ENCODE data around the gene C5orf22.
"Not testable (repeated sequence)": the region's sequence is repeated elsewhere in the genome, so short reads cannot be mapped to it uniquely, and the experiment has no call there.

Gene C5orf22

GRCh38 chr5:31531888-31532547 lies at the start of gene C5orf22, which contains the start of gene DROSHA:
C5orf22 (plus strand) TSS chr5:31532301; CDS start chr5:31532393, 92 bp downstream.
DROSHA (minus strand) TSS chr5:31532093; CDS start chr5:31529059, 3,034 bp downstream.
- DNase-seq (ENCODE audit: low spot score): peak; percentile 65

GRCh38 chr5:31485376-31486207 lies 46.5 kb upstream of the C5orf22 start:
- no peak for DNase-seq (ENCODE audit: low spot score)

- DNase-seq (ENCODE audit: low spot score): no peak
Measured at GRCh38 chr5:31486441-31486840, 45.7 kb upstream of the C5orf22 start.

- DNase-seq (ENCODE audit: low spot score): no peak
Measured at GRCh38 chr5:31487506-31487905, 44.6 kb upstream of the C5orf22 start.

GRCh38 chr5:31492869-31493268 lies 39.2 kb upstream of the C5orf22 start:
- DNase-seq (ENCODE audit: low spot score): no peak

- no peak for DNase-seq (ENCODE audit: low spot score)
Measured at GRCh38 chr5:31495336-31495735, 36.8 kb upstream of the C5orf22 start.

GRCh38 chr5:31496301-31496700 lies 35.8 kb upstream of the C5orf22 start:
- no peak for DNase-seq (ENCODE audit: low spot score)

GRCh38 chr5:31496891-31497290 lies 35.2 kb upstream of the C5orf22 start:
- DNase-seq (ENCODE audit: low spot score): no peak

- DNase-seq (ENCODE audit: low spot score): no peak
Measured at GRCh38 chr5:31500256-31500655, 31.8 kb upstream of the C5orf22 start.

- DNase-seq (ENCODE audit: low spot score): no peak
Measured at GRCh38 chr5:31502506-31502905, 29.6 kb upstream of the C5orf22 start.

- DNase-seq (ENCODE audit: low spot score): no peak
Measured at GRCh38 chr5:31504529-31504928, 27.6 kb upstream of the C5orf22 start.

- DNase-seq (ENCODE audit: low spot score): no peak
Measured at GRCh38 chr5:31511305-31511704, 20.8 kb upstream of the C5orf22 start.

GRCh38 chr5:31516802-31517201 lies 15.3 kb upstream of the C5orf22 start:
- DNase-seq (ENCODE audit: low spot score): no peak

- no peak for DNase-seq (ENCODE audit: low spot score)
Measured at GRCh38 chr5:31523041-31523440, 9.1 kb upstream of the C5orf22 start.

- no peak for DNase-seq (ENCODE audit: low spot score)
Measured at GRCh38 chr5:31530541-31531265, 1.4 kb upstream of the C5orf22 start.

GRCh38 chr5:31531543-31531887 lies 586 bp upstream of the C5orf22 start:
- DNase-seq (ENCODE audit: low spot score): no peak

GRCh38 chr5:31534527-31535046 lies 2.5 kb downstream of the C5orf22 start:
- DNase-seq (ENCODE audit: low spot score): no peak

GRCh38 chr5:31536873-31537272 lies 4.8 kb downstream of the C5orf22 start:
- DNase-seq (ENCODE audit: low spot score): no peak

- no peak for DNase-seq (ENCODE audit: low spot score)
Measured at GRCh38 chr5:31537349-31537748, 5.2 kb downstream of the C5orf22 start.

GRCh38 chr5:31537851-31538250 lies 5.8 kb downstream of the C5orf22 start:
- no peak for DNase-seq (ENCODE audit: low spot score)

- not testable (repeated sequence) for DNase-seq (ENCODE audit: low spot score)
Measured at GRCh38 chr5:31549114-31549513, 17.0 kb downstream of the C5orf22 start.

GRCh38 chr5:31551878-31552277 lies 19.8 kb downstream of the C5orf22 start:
- no peak for DNase-seq (ENCODE audit: low spot score)

- DNase-seq (ENCODE audit: low spot score): no peak
Measured at GRCh38 chr5:31553863-31554262, 21.8 kb downstream of the C5orf22 start.
